GM23338 (cell line): ENCODE data around the gene ERFE. TPM values are rescaled to one million over a fixed set of nuclear protein-coding genes. Genes with fewer than 3 reads are reported as not detected.

Source experiments
- ATAC-seq: fragments of 200-7000 bp; cut with Tn5 transposase; 3 replicates; pipeline ENCODE4 v1.9.1; 2020
- DNase-seq: peaks from one replicate; pipeline ENCODE4 v3.0.0-alpha.2; 2015; ENCODE audit warnings: low spot score
- H2AFZ ChIP-seq: fragments of 200-600 bp; sonication (generic); 2 replicates; pipeline ENCODE4 v1.8.0; 2016; ENCODE audit warnings: antibody characterized with exemption, mild to moderate bottlenecking, moderate library complexity
- H3F3A ChIP-seq: fragments of 200-600 bp; sonication (generic); replicated peaks from 2 replicates; pipeline ENCODE4 v1.8.0; 2017; ENCODE audit warnings: antibody characterized with exemption, mixed run types, low read depth
- H3K27ac ChIP-seq: fragments of 200-600 bp; sonication (generic); 2 replicates; pipeline ENCODE4 v1.6.1; 2016; ENCODE audit warnings: low read depth
- H3K27me3 ChIP-seq: fragments of 200-600 bp; sonication (generic); 2 replicates; pipeline ENCODE4 v1.8.0; 2016; ENCODE audit warnings: mild to moderate bottlenecking, mixed run types, moderate library complexity; ENCODE audit not compliant: insufficient read depth
- H3K36me3 ChIP-seq: fragments of 200-600 bp; sonication (generic); 2 replicates; pipeline ENCODE4 v1.8.0; 2016; ENCODE audit warnings: mild to moderate bottlenecking; ENCODE audit not compliant: insufficient read depth
- H3K4me1 ChIP-seq: fragments of 200-600 bp; sonication (generic); 2 replicates; pipeline ENCODE4 v1.8.0; 2016; ENCODE audit warnings: mild to moderate bottlenecking, moderate library complexity; ENCODE audit not compliant: insufficient read depth
- H3K4me2 ChIP-seq: fragments of 200-600 bp; sonication (generic); 2 replicates; pipeline ENCODE4 v1.7.1; 2017; ENCODE audit warnings: mixed run types
- H3K4me3 ChIP-seq: fragments of 200-600 bp; sonication (generic); 2 replicates; pipeline ENCODE4 v1.6.1; 2016; ENCODE audit warnings: mixed run types
- H3K79me2 ChIP-seq: fragments of 200-600 bp; sonication (generic); replicated peaks from 2 replicates; pipeline ENCODE4 v1.8.0; 2017; ENCODE audit warnings: mild to moderate bottlenecking; ENCODE audit not compliant: insufficient read depth
- H3K9me2 ChIP-seq: fragments of 200-600 bp; sonication (generic); 2 replicates; pipeline ENCODE4 v1.8.0; 2017; ENCODE audit not compliant: insufficient read depth
- H4K20me1 ChIP-seq: fragments of 200-600 bp; sonication (generic); replicated peaks from 2 replicates; pipeline ENCODE4 v1.8.0; 2017; ENCODE audit warnings: mild to moderate bottlenecking; ENCODE audit not compliant: insufficient read depth
- H3K27ac Mint-ChIP-seq: 2 replicates; pipeline ENCODE4 v1.8.0; 2020; ENCODE audit warnings: inconsistent platforms, mild to moderate bottlenecking, moderate library complexity, mixed read lengths
- H3K27me3 Mint-ChIP-seq: 3 replicates; pipeline ENCODE4 v1.8.0; 2022; ENCODE audit warnings: low read depth, mild to moderate bottlenecking, moderate library complexity, mixed read lengths, inconsistent platforms; ENCODE audit not compliant: insufficient read depth, poor library complexity
- H3K36me3 Mint-ChIP-seq: 3 replicates; pipeline ENCODE4 v1.8.0; 2021; ENCODE audit warnings: low read depth, mild to moderate bottlenecking, inconsistent platforms, moderate library complexity, mixed read lengths
- H3K4me1 Mint-ChIP-seq: 3 replicates; pipeline ENCODE4 v1.8.0; 2020; ENCODE audit warnings: mild to moderate bottlenecking, inconsistent platforms, mixed read lengths
- H3K4me3 Mint-ChIP-seq: 3 replicates; pipeline ENCODE4 v1.8.0; 2021; ENCODE audit warnings: moderate library complexity, mild to moderate bottlenecking, inconsistent platforms, mixed read lengths
- H3K9me3 Mint-ChIP-seq: 3 replicates; pipeline ENCODE4 v1.8.0; 2020; ENCODE audit warnings: moderate library complexity, mild to moderate bottlenecking, inconsistent platforms, mixed read lengths
- CREB1 ChIP-seq: fragments of 250-450 bp; sonication (Bioruptor Pico); IDR thresholded peaks from 2 replicates; pipeline ENCODE4 v1.5.0; 2020; ENCODE audit warnings: low read depth, mild to moderate bottlenecking, moderate library complexity
- EZH2 ChIP-seq: fragments of 200-600 bp; sonication (generic); IDR thresholded peaks from one replicate; pipeline ENCODE4 v1.8.0; 2017; ENCODE audit warnings: antibody characterized with exemption, mild to moderate bottlenecking, low read depth; ENCODE audit not compliant: unreplicated experiment
- EZH2phosphoT487 ChIP-seq: fragments of 200-600 bp; sonication (generic); IDR thresholded peaks from one replicate; pipeline ENCODE4 v1.8.1; 2018; ENCODE audit warnings: antibody characterized with exemption; ENCODE audit not compliant: unreplicated experiment
- JUNB ChIP-seq: IDR thresholded peaks from one replicate; pipeline ENCODE4 v1.6.1; 2016; ENCODE audit warnings: antibody characterized with exemption; ENCODE audit not compliant: unreplicated experiment
- NANOG ChIP-seq: IDR thresholded peaks from 2 replicates; pipeline ENCODE4 v1.6.1; 2016; ENCODE audit warnings: antibody characterized with exemption, borderline replicate concordance
- POLR2AphosphoS5 ChIP-seq: IDR thresholded peaks from 2 replicates; pipeline ENCODE4 v1.6.1; 2016; ENCODE audit warnings: antibody characterized with exemption, low read depth
- STAT1 ChIP-seq: IDR thresholded peaks from one replicate; pipeline ENCODE4 v1.6.1; 2016; ENCODE audit warnings: antibody characterized with exemption; ENCODE audit not compliant: unreplicated experiment
- ZNF114 ChIP-seq: fragments of 250-450 bp; sonication (Bioruptor Pico); IDR thresholded peaks from 2 replicates; pipeline ENCODE4 v1.5.0; 2020; ENCODE audit warnings: mild to moderate bottlenecking, moderate library complexity
- ZNF331 ChIP-seq: fragments of 250-450 bp; sonication (Bioruptor Pico); IDR thresholded peaks from 2 replicates; pipeline ENCODE4 v1.5.0; 2020; ENCODE audit warnings: low read depth, mild to moderate bottlenecking, moderate library complexity
- polyA plus RNA-seq: library from polyadenylated mRNA; unstranded; fragments of >200 nt; fragmentation: Nextera tagmentation; extraction: Ambion mirVana; gene quantifications from 2 replicates; pipeline ENCODE4 v1.2.1, GENCODE V29; 2016
- total RNA-seq: library from RNA; depleted of rRNA; stranded (reverse); fragments of >200 nt; shearing (Covaris generic); gene quantifications from 2 replicates; pipeline ENCODE4 v1.2.3, GENCODE V29; 2014
- TF ChIP-seq, protein P1 (sequence below): IDR thresholded peaks from 2 replicates; pipeline ENCODE4 v1.6.1; 2016; ENCODE audit warnings: antibody characterized with exemption
- TF ChIP-seq, protein P2 (sequence below): IDR thresholded peaks from one replicate; pipeline ENCODE4 v1.6.1; 2018; ENCODE audit warnings: antibody characterized with exemption; ENCODE audit not compliant: unreplicated experiment
- TF ChIP-seq, protein P3 (sequence below), 2 experiments: fragments of 200-600 bp in 1 of 2; sonication (generic) in 1 of 2; conservative IDR thresholded peaks; 2 replicates each; pipeline versions ENCODE4 v1.5.1 to v1.6.1; 2016 to 2017; ENCODE audit warnings: antibody characterized with exemption in 2 of 2, low read depth in 2 of 2, mild to moderate bottlenecking in 2 of 2, moderate library complexity in 1 of 2
- TF ChIP-seq, protein P4 (sequence below): fragments of 250-450 bp; sonication (Bioruptor Pico); IDR thresholded peaks from 2 replicates; pipeline ENCODE4 v1.5.0; 2020; ENCODE audit warnings: mild to moderate bottlenecking, moderate library complexity

The ERFE gene
- total and polyA plus RNA-seq, 2 experiments from 2014 or later, result 1.0 to 3.3 TPM

DNA sequence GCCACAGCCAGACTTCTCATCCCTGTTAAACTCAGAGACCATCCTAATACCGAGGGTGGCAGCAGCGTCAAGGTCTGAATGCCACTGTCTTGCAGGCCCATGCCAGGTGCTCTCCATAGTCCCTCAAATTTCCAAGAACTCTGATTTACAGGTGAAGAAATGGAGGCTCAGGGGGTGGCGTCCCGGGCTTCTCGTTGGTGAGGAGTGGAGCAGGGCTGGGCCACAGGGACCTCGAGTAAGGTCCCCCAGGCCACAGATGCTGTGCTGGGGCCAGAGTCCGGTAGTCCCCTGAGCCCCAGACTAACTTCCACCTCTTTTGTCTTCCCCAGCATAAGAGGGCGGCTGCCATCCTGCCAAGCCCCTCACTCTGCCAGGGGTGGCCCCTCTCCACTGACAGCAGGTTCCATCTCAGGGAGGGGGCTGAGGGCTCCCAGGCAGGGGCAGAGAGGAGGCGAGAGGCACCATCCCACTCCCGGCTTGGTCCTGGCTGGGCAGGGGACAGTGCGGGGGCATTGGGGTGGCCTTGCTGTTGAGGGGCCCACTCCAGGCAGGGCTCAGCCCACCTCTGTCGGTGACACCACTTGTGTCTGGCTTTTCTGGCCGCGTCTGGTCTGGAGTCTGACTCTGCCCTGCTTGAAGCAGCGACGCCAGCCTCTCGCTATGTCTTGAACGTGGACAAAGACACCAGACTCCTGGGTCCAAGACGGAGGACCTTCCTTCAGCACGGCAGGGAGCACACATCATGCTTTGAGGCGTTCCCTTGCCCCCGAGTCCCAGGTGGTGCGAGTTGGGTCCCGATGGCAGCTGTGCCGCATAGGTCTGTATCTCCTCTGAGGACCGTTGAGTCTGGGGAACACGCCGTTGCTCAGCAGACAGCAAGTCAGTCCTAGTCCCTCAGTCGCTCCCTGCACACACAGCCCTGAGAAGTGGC lies 36.2 kb upstream of the ERFE start:
- Histone ChIP-seq H3K27ac (no peak overlapping the region), H2AFZ (no peak overlapping the region), H3K4me3 (no peak overlapping the region), H3K4me2 (no peak overlapping the region), H4K20me1 (no peaks in the 10 kb centered on the region), H3K9me2 (no peaks in the 10 kb centered on the region), H3K36me3 (no peaks in the 10 kb centered on the region), H3K27me3 (no peaks in the 10 kb centered on the region), H3K4me1 (no peaks in the 10 kb centered on the region), H3K79me2 (no peaks in the 10 kb centered on the region), H3F3A (peaks cover 9% of the 10 kb centered on the region; the same call in 1 of the 2 replicates)
- DNase-seq (no peak), ATAC-seq (no peak)
- Mint-ChIP-seq H3K36me3 (no peaks in the 10 kb centered on the region), H3K4me3 (no peak overlapping the region), H3K27me3 (peaks cover 5% of the 10 kb centered on the region), H3K9me3 (0 out of 3 replicates have a peak, but pooled peaks cover 1% of the 10 kb centered on the region), H3K4me1 (no peaks in the 10 kb centered on the region), H3K27ac (no peak overlapping the region)
- TF ChIP-seq EZH2phosphoT487 (no peak), POLR2AphosphoS5 (no peak), EZH2 (no peak), NANOG (no peak), ZNF331 (CRISPR knock-in tag) (no peak), JUNB (no peak), CREB1 (CRISPR knock-in tag) (no peak), ZNF114 (no peak), STAT1 (no peak)
- TF ChIP-seq, protein P1, sequence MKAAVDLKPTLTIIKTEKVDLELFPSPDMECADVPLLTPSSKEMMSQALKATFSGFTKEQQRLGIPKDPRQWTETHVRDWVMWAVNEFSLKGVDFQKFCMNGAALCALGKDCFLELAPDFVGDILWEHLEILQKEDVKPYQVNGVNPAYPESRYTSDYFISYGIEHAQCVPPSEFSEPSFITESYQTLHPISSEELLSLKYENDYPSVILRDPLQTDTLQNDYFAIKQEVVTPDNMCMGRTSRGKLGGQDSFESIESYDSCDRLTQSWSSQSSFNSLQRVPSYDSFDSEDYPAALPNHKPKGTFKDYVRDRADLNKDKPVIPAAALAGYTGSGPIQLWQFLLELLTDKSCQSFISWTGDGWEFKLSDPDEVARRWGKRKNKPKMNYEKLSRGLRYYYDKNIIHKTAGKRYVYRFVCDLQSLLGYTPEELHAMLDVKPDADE, result no peak
- TF ChIP-seq, protein P2, sequence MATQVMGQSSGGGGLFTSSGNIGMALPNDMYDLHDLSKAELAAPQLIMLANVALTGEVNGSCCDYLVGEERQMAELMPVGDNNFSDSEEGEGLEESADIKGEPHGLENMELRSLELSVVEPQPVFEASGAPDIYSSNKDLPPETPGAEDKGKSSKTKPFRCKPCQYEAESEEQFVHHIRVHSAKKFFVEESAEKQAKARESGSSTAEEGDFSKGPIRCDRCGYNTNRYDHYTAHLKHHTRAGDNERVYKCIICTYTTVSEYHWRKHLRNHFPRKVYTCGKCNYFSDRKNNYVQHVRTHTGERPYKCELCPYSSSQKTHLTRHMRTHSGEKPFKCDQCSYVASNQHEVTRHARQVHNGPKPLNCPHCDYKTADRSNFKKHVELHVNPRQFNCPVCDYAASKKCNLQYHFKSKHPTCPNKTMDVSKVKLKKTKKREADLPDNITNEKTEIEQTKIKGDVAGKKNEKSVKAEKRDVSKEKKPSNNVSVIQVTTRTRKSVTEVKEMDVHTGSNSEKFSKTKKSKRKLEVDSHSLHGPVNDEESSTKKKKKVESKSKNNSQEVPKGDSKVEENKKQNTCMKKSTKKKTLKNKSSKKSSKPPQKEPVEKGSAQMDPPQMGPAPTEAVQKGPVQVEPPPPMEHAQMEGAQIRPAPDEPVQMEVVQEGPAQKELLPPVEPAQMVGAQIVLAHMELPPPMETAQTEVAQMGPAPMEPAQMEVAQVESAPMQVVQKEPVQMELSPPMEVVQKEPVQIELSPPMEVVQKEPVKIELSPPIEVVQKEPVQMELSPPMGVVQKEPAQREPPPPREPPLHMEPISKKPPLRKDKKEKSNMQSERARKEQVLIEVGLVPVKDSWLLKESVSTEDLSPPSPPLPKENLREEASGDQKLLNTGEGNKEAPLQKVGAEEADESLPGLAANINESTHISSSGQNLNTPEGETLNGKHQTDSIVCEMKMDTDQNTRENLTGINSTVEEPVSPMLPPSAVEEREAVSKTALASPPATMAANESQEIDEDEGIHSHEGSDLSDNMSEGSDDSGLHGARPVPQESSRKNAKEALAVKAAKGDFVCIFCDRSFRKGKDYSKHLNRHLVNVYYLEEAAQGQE, result no peak
- TF ChIP-seq, protein P3, sequence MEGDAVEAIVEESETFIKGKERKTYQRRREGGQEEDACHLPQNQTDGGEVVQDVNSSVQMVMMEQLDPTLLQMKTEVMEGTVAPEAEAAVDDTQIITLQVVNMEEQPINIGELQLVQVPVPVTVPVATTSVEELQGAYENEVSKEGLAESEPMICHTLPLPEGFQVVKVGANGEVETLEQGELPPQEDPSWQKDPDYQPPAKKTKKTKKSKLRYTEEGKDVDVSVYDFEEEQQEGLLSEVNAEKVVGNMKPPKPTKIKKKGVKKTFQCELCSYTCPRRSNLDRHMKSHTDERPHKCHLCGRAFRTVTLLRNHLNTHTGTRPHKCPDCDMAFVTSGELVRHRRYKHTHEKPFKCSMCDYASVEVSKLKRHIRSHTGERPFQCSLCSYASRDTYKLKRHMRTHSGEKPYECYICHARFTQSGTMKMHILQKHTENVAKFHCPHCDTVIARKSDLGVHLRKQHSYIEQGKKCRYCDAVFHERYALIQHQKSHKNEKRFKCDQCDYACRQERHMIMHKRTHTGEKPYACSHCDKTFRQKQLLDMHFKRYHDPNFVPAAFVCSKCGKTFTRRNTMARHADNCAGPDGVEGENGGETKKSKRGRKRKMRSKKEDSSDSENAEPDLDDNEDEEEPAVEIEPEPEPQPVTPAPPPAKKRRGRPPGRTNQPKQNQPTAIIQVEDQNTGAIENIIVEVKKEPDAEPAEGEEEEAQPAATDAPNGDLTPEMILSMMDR (conservative IDR thresholded peaks at IDR 0.05; ENCODE audit: low read depth in 2 of 2), result no peak
- TF ChIP-seq, protein P4, sequence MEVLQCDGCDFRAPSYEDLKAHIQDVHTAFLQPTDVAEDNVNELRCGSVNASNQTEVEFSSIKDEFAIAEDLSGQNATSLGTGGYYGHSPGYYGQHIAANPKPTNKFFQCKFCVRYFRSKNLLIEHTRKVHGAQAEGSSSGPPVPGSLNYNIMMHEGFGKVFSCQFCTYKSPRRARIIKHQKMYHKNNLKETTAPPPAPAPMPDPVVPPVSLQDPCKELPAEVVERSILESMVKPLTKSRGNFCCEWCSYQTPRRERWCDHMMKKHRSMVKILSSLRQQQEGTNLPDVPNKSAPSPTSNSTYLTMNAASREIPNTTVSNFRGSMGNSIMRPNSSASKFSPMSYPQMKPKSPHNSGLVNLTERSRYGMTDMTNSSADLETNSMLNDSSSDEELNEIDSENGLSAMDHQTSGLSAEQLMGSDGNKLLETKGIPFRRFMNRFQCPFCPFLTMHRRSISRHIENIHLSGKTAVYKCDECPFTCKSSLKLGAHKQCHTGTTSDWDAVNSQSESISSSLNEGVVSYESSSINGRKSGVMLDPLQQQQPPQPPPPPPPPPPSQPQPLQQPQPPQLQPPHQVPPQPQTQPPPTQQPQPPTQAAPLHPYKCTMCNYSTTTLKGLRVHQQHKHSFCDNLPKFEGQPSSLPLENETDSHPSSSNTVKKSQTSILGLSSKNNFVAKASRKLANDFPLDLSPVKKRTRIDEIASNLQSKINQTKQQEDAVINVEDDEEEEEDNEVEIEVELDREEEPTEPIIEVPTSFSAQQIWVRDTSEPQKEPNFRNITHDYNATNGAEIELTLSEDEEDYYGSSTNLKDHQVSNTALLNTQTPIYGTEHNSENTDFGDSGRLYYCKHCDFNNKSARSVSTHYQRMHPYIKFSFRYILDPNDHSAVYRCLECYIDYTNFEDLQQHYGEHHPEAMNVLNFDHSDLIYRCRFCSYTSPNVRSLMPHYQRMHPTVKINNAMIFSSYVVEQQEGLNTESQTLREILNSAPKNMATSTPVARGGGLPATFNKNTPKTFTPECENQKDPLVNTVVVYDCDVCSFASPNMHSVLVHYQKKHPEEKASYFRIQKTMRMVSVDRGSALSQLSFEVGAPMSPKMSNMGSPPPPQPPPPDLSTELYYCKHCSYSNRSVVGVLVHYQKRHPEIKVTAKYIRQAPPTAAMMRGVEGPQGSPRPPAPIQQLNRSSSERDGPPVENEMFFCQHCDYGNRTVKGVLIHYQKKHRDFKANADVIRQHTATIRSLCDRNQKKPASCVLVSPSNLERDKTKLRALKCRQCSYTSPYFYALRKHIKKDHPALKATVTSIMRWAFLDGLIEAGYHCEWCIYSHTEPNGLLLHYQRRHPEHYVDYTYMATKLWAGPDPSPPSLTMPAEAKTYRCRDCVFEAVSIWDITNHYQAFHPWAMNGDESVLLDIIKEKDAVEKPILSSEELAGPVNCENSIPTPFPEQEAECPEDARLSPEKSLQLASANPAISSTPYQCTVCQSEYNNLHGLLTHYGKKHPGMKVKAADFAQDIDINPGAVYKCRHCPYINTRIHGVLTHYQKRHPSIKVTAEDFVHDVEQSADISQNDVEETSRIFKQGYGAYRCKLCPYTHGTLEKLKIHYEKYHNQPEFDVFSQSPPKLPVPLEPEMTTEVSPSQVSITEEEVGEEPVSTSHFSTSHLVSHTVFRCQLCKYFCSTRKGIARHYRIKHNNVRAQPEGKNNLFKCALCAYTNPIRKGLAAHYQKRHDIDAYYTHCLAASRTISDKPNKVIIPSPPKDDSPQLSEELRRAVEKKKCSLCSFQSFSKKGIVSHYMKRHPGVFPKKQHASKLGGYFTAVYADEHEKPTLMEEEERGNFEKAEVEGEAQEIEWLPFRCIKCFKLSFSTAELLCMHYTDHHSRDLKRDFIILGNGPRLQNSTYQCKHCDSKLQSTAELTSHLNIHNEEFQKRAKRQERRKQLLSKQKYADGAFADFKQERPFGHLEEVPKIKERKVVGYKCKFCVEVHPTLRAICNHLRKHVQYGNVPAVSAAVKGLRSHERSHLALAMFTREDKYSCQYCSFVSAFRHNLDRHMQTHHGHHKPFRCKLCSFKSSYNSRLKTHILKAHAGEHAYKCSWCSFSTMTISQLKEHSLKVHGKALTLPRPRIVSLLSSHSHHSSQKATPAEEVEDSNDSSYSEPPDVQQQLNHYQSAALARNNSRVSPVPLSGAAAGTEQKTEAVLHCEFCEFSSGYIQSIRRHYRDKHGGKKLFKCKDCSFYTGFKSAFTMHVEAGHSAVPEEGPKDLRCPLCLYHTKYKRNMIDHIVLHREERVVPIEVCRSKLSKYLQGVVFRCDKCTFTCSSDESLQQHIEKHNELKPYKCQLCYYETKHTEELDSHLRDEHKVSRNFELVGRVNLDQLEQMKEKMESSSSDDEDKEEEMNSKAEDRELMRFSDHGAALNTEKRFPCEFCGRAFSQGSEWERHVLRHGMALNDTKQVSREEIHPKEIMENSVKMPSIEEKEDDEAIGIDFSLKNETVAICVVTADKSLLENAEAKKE (CRISPR knock-in tag), result no peak
